Measurements from ENCODE around the gene SSTR1.

DNA sequence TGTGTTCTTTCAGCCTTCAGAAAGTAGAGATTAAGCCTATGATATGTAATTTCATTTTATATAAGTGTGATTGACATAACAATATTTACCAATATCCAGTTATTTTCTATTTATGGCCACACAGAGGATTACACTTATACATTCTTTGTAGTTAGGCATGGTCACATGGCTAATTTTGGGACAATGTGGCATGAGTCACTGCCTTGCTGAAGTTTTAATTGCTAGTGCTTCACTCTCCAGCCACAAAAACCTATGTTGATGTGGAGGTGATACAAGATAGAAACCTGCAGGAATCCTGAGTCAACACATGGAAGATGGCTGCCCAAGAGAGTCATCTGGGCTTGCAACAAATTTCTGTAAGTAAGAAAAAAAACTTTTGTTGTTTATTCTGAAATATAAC, 31.2 kb downstream of the SSTR1 start:
- TF ChIP-seq GATA3 (IDR thresholded peaks at IDR 0.05; ENCODE audit: low read depth, low read length): no peak
- TF ChIP-seq GATA2 (IDR thresholded peaks at IDR 0.05; ENCODE audit: low read depth, low read length): no peak

Data from SH-SY5Y (cell line).